ENCODE results near the gene RABEP2. TPM values are rescaled to one million over a fixed set of nuclear protein-coding genes. Genes with fewer than 3 reads are reported as not detected.
"Not testable (repeated sequence)": the region's sequence is repeated elsewhere in the genome, so short reads cannot be mapped to it uniquely, and the experiment has no call there.

RABEP2 gene
- total RNA-seq, 1 donor from 2014 or later, result 35.2 TPM

DNA sequence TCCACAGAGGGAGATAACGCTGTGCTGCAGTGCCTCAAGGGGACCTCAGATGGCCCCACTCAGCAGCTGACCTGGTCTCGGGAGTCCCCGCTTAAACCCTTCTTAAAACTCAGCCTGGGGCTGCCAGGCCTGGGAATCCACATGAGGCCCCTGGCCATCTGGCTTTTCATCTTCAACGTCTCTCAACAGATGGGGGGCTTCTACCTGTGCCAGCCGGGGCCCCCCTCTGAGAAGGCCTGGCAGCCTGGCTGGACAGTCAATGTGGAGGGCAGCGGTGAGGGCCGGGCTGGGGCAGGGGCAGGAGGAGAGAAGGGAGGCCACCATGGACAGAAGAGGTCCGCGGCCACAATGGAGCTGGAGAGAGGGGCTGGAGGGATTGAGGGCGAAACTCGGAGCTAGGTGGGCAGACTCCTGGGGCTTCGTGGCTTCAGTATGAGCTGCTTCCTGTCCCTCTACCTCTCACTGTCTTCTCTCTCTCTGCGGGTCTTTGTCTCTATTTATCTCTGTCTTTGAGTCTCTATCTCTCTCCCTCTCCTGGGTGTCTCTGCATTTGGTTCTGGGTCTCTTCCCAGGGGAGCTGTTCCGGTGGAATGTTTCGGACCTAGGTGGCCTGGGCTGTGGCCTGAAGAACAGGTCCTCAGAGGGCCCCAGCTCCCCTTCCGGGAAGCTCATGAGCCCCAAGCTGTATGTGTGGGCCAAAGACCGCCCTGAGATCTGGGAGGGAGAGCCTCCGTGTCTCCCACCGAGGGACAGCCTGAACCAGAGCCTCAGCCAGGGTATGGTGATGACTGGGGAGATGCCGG lies 7.5 kb upstream of the RABEP2 start:
- TF ChIP-seq, protein P1, sequence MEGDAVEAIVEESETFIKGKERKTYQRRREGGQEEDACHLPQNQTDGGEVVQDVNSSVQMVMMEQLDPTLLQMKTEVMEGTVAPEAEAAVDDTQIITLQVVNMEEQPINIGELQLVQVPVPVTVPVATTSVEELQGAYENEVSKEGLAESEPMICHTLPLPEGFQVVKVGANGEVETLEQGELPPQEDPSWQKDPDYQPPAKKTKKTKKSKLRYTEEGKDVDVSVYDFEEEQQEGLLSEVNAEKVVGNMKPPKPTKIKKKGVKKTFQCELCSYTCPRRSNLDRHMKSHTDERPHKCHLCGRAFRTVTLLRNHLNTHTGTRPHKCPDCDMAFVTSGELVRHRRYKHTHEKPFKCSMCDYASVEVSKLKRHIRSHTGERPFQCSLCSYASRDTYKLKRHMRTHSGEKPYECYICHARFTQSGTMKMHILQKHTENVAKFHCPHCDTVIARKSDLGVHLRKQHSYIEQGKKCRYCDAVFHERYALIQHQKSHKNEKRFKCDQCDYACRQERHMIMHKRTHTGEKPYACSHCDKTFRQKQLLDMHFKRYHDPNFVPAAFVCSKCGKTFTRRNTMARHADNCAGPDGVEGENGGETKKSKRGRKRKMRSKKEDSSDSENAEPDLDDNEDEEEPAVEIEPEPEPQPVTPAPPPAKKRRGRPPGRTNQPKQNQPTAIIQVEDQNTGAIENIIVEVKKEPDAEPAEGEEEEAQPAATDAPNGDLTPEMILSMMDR (conservative IDR thresholded peaks at IDR 0.05; ENCODE audit: low read depth, low read length), result no peak
- DNase-seq (ENCODE audit: low read depth), result no peak
- no peak overlapping the region for H3K4me3 ChIP-seq (ENCODE audit: low read depth, low read length)

DNA sequence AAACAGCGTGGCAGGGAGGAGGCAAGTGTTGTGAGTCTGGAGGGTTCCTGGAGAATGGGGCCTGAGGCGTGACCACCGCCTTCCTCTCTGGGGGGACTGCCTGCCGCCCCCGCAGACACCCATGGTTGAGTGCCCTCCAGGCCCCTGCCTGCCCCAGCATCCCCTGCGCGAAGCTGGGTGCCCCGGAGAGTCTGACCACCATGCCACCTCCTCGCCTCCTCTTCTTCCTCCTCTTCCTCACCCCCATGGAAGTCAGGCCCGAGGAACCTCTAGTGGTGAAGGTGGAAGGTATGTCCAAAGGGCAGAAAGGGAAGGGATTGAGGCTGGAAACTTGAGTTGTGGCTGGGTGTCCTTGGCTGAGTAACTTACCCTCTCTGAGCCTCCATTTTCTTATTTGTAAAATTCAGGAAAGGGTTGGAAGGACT lies 6.8 kb upstream of the RABEP2 start, which contains the start of gene CD19:
TSS of gene CD19 (plus strand) at position 171 of the 425 bp plus-strand sequence. CDS start at position 201, 30 bp downstream.
- no peak within 1 kb of the TSS for H3K4me3 ChIP-seq (ENCODE audit: low read depth, low read length)
- no peak for DNase-seq (ENCODE audit: low read depth)
- TF ChIP-seq, protein P1 (conservative IDR thresholded peaks at IDR 0.05; ENCODE audit: low read depth, low read length), result no peak

DNA sequence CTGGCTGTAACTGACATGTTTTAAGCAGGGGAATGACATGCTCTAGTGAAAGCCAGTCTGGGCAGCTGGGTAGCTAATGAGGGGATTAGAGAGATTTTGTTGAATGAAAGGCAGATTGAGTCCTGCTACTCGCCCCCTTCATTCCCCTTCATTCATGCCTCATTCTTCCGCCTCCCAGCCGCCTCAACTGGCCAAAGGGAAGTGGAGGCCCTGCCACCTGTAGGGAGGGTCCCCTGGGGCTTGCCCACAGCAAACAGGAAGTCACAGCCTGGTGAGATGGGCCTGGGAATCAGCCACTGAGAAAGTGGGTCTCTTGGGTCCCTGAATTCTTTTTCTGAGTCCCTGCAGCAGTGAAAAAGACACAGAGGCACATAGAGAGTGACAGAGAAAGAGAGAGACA lies 5.6 kb upstream of the RABEP2 start:
- H3K4me3 ChIP-seq (ENCODE audit: low read depth, low read length), result no peak overlapping the region
- DNase-seq (ENCODE audit: low read depth), result no peak
- TF ChIP-seq, protein P1 (conservative IDR thresholded peaks at IDR 0.05; ENCODE audit: low read depth, low read length), result no peak

DNA sequence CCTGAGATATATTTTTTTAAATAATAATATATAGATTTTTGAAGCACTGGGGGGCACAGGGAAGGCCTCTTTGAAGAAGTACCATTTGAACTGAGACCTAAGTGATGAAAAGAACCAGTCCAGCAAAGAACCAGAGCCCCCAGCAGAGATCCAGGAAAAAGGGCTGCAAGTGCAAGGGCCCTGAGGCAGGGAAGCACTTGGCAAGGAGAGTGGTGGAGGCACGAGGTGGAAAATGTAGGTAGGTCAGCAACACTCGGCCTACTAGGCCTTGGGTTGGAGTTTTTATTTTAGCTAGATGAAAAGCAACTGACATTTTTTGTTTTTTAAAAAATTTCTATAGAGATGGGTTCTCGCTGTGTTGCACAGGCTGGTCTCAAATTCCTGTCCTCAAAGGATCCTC lies 5.2 kb upstream of the RABEP2 start:
- no peak overlapping the region for H3K4me3 ChIP-seq (ENCODE audit: low read depth, low read length)
- TF ChIP-seq, protein P1 (conservative IDR thresholded peaks at IDR 0.05; ENCODE audit: low read depth, low read length), result no peak
- no peak for DNase-seq (ENCODE audit: low read depth)

DNA sequence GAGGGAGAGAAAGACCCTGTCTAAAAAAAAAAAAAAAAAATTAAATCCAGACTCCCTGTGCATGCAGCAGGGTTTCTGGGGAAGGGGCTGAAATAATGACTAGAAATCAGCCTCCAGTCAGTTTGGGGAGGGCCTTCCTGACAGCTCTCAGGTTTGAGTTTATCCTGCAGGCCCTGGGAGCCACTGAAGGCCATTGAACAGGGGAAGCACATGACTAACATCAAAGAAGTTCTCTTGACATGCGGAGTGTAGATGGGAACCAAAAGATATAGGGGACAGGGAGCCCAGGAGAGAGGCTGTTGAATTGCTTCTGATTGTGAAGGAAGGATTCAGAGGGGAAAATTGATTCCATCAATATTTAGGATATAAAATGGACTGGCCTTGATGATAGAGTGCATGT lies 2.8 kb upstream of the RABEP2 start:
- H3K4me3 ChIP-seq (ENCODE audit: low read depth, low read length), result no peak overlapping the region
- TF ChIP-seq, protein P1 (conservative IDR thresholded peaks at IDR 0.05; ENCODE audit: low read depth, low read length), result no peak
- DNase-seq (ENCODE audit: low read depth), result no peak

DNA sequence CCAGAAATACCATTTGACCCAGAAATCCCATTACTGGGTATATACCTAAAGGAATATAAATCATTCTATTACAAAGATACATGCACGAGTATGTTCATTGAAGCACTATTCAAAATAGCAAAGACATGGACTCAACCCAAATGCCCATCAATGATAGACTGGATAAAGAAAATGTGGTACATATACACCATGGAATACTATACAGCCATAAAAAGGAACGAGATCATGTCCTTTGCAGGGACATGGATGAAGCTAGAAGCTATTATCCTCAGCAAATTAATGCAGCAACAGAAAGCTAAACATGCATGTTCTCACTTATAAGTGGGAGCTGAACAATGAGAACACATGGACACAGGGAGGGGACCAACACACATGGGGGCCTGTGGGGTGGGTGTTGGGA lies 1.2 kb upstream of the RABEP2 start:
- peak overlapping the region; percentile 82 for H3K4me3 ChIP-seq (ENCODE audit: low read depth, low read length)
- DNase-seq (ENCODE audit: low read depth), result not testable (repeated sequence)

DNA sequence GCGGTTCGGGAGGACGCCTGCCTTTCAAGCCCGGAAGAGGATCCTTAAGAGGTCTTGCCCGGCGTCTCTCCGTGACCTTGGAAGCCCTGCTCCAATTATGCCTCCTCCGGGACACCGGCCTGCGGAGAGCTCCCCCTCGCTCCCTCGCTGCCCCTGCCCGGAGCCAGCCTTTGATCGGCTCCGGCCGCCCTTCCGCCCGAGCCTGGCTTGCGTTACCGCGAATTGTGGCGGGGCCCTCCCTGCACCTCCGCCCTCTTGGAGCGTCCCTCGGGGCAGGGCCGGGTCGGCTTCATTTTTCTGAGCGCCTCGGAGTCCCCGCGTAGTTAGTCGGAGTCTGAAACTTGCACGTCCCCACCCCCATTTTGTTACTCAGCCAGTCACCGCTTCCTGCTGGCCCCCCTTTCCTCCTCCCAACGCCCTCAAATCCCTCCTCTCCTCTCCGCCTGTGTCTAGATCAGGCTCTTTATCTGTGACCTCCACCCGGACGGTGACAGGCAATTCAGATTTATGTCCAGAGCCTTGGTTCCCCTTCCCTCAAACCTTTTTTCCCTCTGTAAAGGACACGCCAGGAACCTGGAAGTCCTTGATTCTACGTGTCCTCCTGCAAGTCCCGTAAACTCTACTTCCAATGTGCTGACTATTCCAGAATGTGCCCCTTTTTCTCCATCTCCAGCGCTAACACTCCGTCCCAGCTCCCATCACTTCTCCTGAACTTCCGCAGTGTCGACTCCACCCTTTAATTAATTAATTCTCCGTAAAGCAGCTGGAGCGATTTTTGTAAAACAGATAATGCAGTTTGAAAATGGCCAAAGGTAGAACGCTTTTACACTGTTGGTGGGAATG lies 569 bp upstream of the RABEP2 start:
- TF ChIP-seq, protein P1 (conservative IDR thresholded peaks at IDR 0.05; ENCODE audit: low read depth, low read length), result no peak

More for the DNA sequence above, 569 bp upstream of the RABEP2 start:
- H3K4me3 ChIP-seq (ENCODE audit: low read depth, low read length), result peak overlapping the region; percentile 82
- DNase-seq (ENCODE audit: low read depth), result no peak
